ENCODE data around the gene KRT9. TPM values are rescaled to one million over a fixed set of nuclear protein-coding genes. Genes with fewer than 3 reads are reported as not detected.
"Not testable (repeated sequence)": the region's sequence is repeated elsewhere in the genome, so short reads cannot be mapped to it uniquely, and the experiment has no call there.

The KRT9 gene
- total RNA-seq, 2 experiments from 2014 or later = not detected

DNA sequence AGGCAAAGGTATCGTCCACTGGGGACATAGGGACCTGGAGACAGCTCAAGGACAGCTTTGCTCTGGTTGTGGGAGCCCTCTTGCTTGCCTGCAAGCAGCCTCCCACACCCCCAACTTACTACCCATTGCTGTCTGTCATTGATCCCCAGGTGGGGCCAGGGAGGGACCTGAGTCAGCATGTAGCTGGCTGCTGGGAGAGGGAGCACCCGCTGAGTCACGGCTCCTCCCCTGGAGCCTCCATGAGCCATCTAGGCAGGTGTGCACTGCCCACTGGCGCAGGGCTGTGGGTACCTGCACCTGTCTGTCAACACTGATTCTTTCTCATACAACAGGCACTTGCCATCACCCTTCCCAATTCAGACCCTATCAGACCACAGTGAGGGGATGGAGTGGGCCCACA, 4.9 kb upstream of the KRT9 start:
- H3K9me3 Mint-ChIP-seq, H3K4me3 Mint-ChIP-seq, DNase-seq, H3K4me1 Mint-ChIP-seq, H3K36me3 Mint-ChIP-seq, H3K27ac Mint-ChIP-seq: not testable (repeated sequence)
- H3K27me3 Mint-ChIP-seq = peaks cover 77% of the 10 kb centered on the region

DNA sequence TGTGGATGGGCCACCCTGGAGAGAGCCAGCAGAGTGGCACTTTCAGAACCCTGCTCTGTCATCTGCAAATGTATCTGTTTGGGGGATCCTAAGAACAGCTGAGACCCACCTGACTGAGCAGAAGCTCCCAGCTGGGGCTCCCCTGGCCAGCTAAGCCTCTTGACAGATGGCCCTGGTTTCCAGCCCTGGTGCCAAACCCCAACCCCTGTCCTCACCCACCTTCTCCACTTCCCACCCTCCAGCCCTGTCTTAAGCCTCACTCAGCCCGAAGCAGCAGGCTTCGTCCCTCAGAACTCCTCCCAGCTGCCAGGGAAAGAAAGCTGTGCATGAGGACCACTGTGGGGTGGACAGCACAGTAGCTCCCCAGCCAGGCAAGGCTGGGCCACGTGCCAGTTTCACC, 3.5 kb upstream of the KRT9 start:
- no peak overlapping the region for H3K4me3 Mint-ChIP-seq
- H3K4me1 Mint-ChIP-seq = no peaks in the 10 kb centered on the region
- no peak for DNase-seq
- peaks cover 77% of the 10 kb centered on the region for H3K27me3 Mint-ChIP-seq
- H3K36me3 Mint-ChIP-seq = no peaks in the 10 kb centered on the region
- H3K27ac Mint-ChIP-seq = no peak overlapping the region
- no peaks in the 10 kb centered on the region for H3K9me3 Mint-ChIP-seq

DNA sequence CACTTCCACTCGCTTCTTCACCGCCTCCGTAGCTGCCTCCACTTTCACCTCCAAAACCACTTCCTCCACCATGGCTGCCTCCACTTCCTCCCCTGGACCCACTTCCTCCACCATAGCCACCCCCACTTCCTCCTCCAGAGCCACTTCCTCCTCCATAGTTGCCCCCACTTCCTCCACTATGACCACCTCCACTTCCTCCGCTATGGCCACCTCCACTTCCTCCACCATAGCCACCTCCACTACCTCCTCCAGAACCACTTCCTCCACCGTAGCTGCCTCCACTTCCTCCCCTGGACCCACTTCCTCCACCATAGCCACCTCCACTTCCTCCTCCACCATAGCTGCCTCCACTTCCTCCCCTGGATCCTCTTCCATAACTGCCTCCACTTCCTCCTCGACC, 4.5 kb downstream of the KRT9 start:
- H3K27me3 Mint-ChIP-seq = peaks cover 48% of the 10 kb centered on the region
- peaks cover 12% of the 10 kb centered on the region for H3K9me3 Mint-ChIP-seq
- H3K27ac Mint-ChIP-seq = peak overlapping the region; percentile 75
- peaks cover 10% of the 10 kb centered on the region for H3K4me1 Mint-ChIP-seq
- no peak for DNase-seq
- peaks cover 6% of the 10 kb centered on the region for H3K36me3 Mint-ChIP-seq
- H3K4me3 Mint-ChIP-seq = peak overlapping the region; percentile 26

DNA sequence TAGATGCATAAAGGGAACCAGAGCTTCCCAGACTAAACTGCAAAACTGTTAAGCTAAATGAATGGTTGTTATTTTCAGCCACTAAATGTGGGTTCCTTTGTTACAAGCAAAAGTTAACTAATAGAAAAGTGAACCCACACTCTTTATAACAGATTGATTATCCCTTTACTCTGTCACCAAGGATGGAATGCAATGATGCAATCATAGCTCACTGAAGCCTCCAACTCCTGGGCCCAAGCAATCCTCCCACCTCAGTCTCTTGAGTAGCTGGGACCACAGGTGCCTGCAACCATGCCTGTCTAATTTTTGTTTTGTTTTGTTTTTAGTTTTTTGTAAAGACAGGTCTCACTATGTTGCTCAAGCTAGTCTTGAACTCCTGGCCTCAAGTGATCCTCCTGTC, 6.5 kb downstream of the KRT9 start:
- H3K4me1 Mint-ChIP-seq = peaks cover 10% of the 10 kb centered on the region
- H3K27me3 Mint-ChIP-seq = peaks cover 50% of the 10 kb centered on the region
- peaks cover 12% of the 10 kb centered on the region for H3K9me3 Mint-ChIP-seq
- no peak for DNase-seq
- no peak overlapping the region for H3K4me3 Mint-ChIP-seq
- H3K27ac Mint-ChIP-seq = no peak overlapping the region
- peaks cover 6% of the 10 kb centered on the region for H3K36me3 Mint-ChIP-seq

DNA sequence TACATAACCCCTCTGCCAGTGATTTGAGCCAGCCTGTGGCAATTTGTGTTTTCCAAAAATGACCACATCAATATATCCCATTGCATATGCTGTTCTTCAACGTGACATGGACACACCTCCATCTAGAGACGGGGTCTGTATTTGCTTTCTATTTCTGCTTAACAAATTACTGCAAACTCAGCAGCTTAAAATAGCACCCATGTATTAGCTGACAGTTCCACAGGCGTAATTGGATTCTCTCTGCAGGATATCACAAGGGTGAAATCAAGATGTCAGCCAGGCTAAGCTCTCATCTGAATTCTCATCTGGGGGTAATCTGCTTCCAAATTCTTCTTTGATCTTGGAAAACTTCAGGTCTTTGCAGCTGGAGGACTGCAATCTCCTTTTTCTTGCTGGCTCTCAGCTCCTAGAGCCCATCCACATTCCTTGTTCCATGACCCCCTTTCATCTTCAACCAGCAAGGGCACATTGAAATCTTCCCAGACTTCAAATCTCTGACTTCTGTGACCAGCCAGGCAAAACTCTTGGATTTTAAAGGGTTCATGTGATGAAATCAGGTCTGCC, 8.2 kb downstream of the KRT9 start:
- DNase-seq = no peak
- peaks cover 12% of the 10 kb centered on the region for H3K9me3 Mint-ChIP-seq
- H3K4me3 Mint-ChIP-seq = no peak overlapping the region
- H3K27ac Mint-ChIP-seq = no peak overlapping the region
- peaks cover 53% of the 10 kb centered on the region for H3K27me3 Mint-ChIP-seq
- H3K4me1 Mint-ChIP-seq = peaks cover 10% of the 10 kb centered on the region
- H3K36me3 Mint-ChIP-seq = peaks cover 6% of the 10 kb centered on the region

DNA sequence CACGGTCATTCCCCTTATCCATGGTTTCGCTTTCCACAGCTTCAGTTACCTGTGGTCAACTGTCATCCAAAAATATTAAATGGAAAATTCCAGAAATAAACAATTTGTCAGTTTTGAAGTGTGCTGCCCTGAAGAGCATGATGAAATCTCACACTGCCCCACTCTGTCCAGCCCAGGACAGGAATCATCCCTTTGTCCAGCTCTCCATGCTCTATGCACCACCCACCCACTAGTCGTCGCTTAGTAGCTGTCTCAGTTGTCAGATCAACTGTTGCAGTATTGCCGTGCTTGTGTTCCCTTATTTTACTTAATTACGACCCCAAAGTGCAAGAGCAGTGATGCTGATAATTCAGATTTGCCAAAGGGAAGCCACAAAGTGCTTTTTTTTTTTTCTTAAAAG, 10.3 kb downstream of the KRT9 start:
- Mint-ChIP-seq H3K9me3 (no peaks in the 10 kb centered on the region), H3K36me3 (no peaks in the 10 kb centered on the region), H3K4me1 (peaks cover 2% of the 10 kb centered on the region), H3K27ac (no peak overlapping the region), H3K27me3 (peaks cover 64% of the 10 kb centered on the region), H3K4me3 (no peak overlapping the region)
- no peak for DNase-seq

DNA sequence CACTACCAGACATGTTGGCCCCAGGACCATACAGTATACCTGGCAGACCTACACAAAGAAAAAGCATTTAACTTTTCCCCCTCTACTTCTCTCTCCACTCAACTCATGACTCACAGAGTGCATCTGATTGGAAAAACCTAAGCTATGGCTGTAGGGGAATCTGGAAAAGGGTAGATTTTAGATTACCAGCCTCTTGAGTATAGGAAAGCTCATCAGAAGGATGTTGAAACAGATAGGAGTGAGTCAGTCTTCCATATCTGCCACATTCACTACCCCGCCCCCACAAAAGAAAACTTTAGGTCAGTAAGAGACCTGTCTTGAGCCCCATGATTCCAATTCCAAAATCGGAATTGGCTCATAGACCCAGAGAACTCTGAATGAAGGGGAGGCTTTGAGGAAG, 12.3 kb downstream of the KRT9 start:
- H3K9me3 Mint-ChIP-seq = no peaks in the 10 kb centered on the region

DNA sequence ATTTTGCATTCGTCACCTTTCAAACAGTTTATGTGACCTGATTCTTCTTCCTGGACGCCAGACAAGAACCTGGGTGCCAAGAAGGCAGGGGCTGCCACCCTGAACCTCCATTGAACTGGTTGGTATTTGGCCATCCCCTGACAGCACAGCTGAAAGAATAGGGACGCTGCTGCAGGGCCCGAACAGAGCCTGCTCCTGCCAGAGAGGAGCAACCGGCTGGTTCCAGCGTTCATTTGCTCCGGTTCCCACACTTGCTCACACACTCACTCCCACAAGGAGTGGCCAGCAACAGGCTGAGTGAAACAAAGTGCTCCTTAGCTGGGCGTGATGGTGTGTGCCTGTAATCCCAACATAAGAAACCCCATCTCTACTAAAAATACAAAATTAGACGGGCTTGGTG, 14.9 kb downstream of the KRT9 start:
- Mint-ChIP-seq H3K9me3 (no peaks in the 10 kb centered on the region), H3K27me3 (peaks cover 59% of the 10 kb centered on the region), H3K36me3 (no peaks in the 10 kb centered on the region), H3K27ac (no peak overlapping the region), H3K4me3 (no peak overlapping the region), H3K4me1 (no peaks in the 10 kb centered on the region)
- DNase-seq = no peak

More for the DNA sequence above, 12.3 kb downstream of the KRT9 start:
- DNase-seq = no peak
- H3K27ac Mint-ChIP-seq = no peak overlapping the region
- H3K36me3 Mint-ChIP-seq = no peaks in the 10 kb centered on the region
- no peaks in the 10 kb centered on the region for H3K4me1 Mint-ChIP-seq
- H3K4me3 Mint-ChIP-seq = no peak overlapping the region
- H3K27me3 Mint-ChIP-seq = peaks cover 59% of the 10 kb centered on the region

DNA sequence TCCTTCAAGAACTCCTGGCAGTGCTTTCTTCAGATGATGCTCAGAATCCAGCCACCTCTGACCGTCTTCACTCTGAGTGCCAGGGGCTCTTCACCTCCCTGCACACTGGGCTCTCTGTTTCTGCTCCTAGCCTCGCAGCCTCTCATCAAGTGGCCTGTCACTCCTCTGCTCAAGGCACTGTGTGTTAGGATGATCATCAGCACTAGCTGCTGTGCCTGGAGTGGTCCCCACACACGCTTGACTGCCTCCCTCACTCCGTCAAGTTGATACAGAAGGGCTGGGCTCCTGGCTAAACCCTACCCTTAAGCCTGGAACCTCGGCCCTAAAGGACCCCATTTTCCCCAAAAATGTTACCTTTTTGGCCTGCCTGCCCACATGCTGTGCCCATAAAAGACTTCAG, 15.6 kb downstream of the KRT9 start:
- peaks cover 55% of the 10 kb centered on the region for H3K27me3 Mint-ChIP-seq
- no peak for DNase-seq

DNA sequence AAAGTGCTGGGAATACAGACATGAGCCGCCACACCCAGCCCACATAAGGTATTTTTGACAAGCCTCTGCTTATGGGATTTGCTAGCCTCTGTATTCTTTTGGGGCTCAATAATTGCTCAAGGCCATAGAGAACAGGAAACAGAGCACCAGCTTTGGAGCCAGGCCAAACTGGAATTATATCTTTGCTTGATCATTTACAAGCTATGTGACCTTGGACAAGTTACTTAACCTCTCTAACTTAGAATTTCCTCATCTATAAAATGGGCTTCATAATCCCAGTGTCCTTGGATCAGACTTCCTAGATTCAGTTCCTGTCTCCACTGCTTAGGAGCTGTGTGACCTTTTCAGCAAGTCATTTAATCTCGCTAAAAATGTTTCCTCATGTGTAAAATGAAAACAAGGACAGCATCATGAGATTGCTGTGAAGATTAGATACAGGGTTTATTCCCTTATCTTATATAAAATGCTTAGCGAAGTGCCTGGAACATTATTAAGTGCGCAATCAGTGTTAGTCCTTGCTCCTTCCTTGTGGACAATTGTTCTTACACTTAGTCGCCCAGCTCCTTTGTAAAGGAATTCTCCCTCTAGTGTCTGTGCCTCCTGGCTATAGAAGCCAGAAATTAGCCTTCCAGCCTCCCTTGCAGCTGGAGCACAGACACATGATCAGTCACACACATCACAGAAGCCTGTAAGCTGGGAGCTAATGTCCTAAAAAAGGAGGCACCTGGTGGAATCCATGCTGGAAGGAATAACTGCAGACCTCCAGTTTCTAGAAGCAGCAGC, 16.6 kb downstream of the KRT9 start:
- Mint-ChIP-seq H3K27me3 (peaks cover 47% of the 10 kb centered on the region), H3K36me3 (no peaks in the 10 kb centered on the region)

More for the DNA sequence above, 15.6 kb downstream of the KRT9 start:
- Mint-ChIP-seq H3K4me3 (no peak overlapping the region), H3K36me3 (no peaks in the 10 kb centered on the region), H3K4me1 (no peaks in the 10 kb centered on the region), H3K27ac (no peak overlapping the region), H3K9me3 (no peaks in the 10 kb centered on the region)

DNA sequence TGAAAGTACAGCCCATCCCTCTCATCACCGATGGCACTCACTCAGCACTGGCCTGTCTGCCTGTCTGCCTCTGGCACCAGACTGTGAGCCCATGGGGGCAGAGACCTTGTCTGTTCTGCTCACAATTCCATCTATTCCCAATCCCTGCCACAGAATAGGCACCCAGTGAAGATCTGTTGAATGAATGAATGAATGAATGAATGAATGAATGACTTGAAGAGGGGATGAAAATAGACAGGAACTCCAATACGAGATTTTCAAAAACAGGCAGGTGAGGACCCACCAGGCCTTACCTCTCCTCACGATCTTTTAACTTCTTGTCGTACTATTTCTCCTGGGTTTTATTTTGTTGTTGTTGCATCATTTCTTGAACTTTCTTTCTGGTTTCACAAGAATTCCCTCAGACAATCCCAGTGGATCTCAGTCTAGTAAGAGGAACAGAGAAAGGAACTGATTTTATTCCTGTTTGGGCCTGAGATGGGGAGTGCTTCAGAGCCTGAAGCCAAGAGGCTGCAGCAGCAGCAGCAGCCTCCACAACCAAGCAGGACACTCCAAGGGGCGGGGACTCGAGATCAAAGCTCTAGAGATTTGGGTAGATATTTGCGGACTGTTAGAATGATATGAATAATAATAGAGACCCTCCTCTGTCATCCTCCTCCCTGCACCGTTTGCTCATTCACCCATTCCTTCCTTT, 17.7 kb downstream of the KRT9 start:
- H3K4me3 Mint-ChIP-seq = no peak overlapping the region
- no peaks in the 10 kb centered on the region for H3K9me3 Mint-ChIP-seq
- peaks cover 41% of the 10 kb centered on the region for H3K27me3 Mint-ChIP-seq
- DNase-seq = no peak
- peaks cover 3% of the 10 kb centered on the region for H3K4me1 Mint-ChIP-seq
- H3K36me3 Mint-ChIP-seq = no peaks in the 10 kb centered on the region
- no peak overlapping the region for H3K27ac Mint-ChIP-seq

More for the DNA sequence above, 16.6 kb downstream of the KRT9 start:
- Mint-ChIP-seq H3K9me3 (no peaks in the 10 kb centered on the region), H3K4me3 (no peak overlapping the region), H3K4me1 (no peaks in the 10 kb centered on the region), H3K27ac (no peak overlapping the region)
- no peak for DNase-seq

DNA sequence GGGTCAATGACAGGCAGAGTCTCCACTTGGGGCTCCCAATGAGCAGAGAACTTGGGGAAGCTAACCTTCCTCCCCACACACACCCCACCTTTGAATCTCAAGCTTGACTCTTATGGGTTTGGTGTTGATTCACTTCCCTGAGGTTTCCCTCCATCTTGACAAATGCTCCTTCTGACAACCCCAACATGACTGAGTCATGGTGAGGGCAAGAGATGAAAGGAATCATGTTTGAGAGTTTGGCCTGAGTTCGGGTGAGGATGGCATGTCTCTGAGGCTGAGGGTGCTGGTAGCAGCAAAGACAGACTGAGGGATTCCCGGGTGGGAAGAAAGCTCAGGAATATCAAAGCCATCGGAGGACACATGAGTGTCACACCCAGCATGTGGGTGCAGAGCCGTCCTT, 18.7 kb downstream of the KRT9 start:
- DNase-seq = no peak
- no peak overlapping the region for H3K4me3 Mint-ChIP-seq
- H3K27ac Mint-ChIP-seq = no peak overlapping the region
- H3K36me3 Mint-ChIP-seq = no peaks in the 10 kb centered on the region
- peaks cover 7% of the 10 kb centered on the region for H3K4me1 Mint-ChIP-seq
- H3K27me3 Mint-ChIP-seq = peaks cover 32% of the 10 kb centered on the region
- H3K9me3 Mint-ChIP-seq = no peaks in the 10 kb centered on the region

DNA sequence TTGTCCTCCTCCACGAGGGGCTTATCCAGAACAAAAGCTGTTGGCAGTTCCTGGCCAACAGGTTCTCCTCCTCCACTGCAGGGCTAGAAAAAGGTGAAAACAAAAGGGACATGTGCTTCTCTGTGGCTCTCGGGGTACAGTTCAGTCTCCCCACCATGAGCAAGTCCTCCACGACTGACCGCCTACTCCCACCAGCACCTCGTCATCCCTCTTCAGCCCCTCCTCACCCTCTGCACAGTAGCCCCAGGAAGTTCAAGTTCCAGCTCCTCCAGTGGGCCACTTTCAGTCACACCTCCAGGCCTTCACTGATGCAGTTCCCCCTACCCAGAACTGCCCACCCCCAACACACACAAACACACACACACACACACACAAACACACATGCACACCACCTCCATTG, 19.4 kb downstream of the KRT9 start:
- no peak for DNase-seq
- peaks cover under 1% of the 10 kb centered on the region for H3K9me3 Mint-ChIP-seq
- no peak overlapping the region for H3K27ac Mint-ChIP-seq
- H3K27me3 Mint-ChIP-seq = peaks cover 24% of the 10 kb centered on the region
- peaks cover 14% of the 10 kb centered on the region for H3K4me1 Mint-ChIP-seq
- H3K36me3 Mint-ChIP-seq = no peaks in the 10 kb centered on the region
- H3K4me3 Mint-ChIP-seq = no peak overlapping the region

DNA sequence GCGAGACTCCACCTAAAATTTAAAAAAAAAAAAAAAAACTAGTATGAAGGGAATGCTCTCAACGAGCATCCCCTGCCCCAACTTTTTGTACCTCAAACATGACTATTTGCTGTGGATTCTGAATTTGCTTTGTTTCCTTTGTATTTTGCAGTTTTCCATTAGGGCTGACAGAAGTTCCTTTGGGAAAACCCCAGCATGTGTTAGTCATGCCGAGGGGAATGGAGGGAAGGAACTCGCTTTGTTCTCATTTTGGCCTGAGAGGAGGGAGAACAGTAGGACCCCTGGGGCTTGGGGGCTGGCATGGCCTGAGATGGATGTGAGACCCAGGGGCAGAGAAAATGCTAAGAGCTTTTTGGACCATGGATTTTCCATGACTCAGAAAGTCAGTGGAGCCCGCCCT, 20.5 kb downstream of the KRT9 start:
- Mint-ChIP-seq H3K9me3 (peaks cover 4% of the 10 kb centered on the region), H3K4me1 (peaks cover 14% of the 10 kb centered on the region), H3K36me3 (no peaks in the 10 kb centered on the region), H3K4me3 (no peak overlapping the region), H3K27ac (no peak overlapping the region), H3K27me3 (peaks cover 19% of the 10 kb centered on the region)
- DNase-seq = no peak

DNA sequence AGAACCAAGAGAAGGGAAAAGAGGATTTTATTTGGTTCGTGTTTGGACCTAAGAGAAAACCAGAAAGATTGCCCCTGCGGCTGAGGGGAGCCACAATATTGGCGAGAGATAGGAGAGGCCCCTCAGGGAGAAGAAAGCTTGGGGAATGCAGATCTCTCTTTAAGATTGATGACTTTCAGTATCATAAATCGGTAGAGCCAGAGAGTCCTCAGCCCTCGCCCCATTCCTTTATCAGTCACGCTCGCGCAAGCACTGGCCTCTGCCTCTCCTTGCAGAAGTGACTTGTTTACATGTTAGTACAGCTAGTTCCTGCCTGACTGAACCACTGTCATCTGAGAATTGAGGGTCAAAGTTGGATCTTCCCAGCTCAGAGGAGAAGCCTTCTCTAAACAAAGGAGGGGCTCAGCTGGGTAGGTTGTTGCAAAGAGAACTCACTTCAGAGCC, 22.2 kb downstream of the KRT9 start:
- Mint-ChIP-seq H3K36me3 (no peaks in the 10 kb centered on the region), H3K27me3 (peaks cover 16% of the 10 kb centered on the region), H3K4me3 (no peak overlapping the region), H3K27ac (no peak overlapping the region), H3K9me3 (peaks cover 4% of the 10 kb centered on the region), H3K4me1 (peaks cover 14% of the 10 kb centered on the region)
- no peak for DNase-seq

All from activated naive CD8-positive, alpha-beta T cell treated with anti-CD3 and anti-CD28 coated beads for 36 hours (primary cell).